Activated CD4-positive, alpha-beta T cell treated with anti-CD3 and anti-CD28 coated beads, Interleukin-10, Interleukin-2, amounts not matched to agents 100 ng/mL and 50 ng/mL, durations not matched to agents 16 hours and 8 hours (primary cell): ENCODE data around the gene PLAAT2.
"Not testable (repeated sequence)": the region's sequence is repeated elsewhere in the genome, so short reads cannot be mapped to it uniquely, and the experiment has no call there.

Experiments used
- DNase-seq: peaks from one replicate; pipeline ENCODE4 v3.0.0-alpha.2; 2020

The PLAAT2 gene

GRCh38 chr11:63563201-63564055, at the start of gene PLAAT2:
TSS of gene PLAAT2 (minus strand) at chr11:63563379. CDS start at chr11:63563324, 55 bp downstream.
- no peak for DNase-seq

GRCh38 chr11:63612181-63612580, 49.0 kb upstream of the PLAAT2 start:
- no peak for DNase-seq

- no peak for DNase-seq
Measured at GRCh38 chr11:63611395-63611747, 48.2 kb upstream of the PLAAT2 start.

- DNase-seq = no peak
Measured at GRCh38 chr11:63610604-63611394, 47.6 kb upstream of the PLAAT2 start.

- no peak for DNase-seq
Measured at GRCh38 chr11:63609971-63610580, 46.9 kb upstream of the PLAAT2 start.

GRCh38 chr11:63609536-63609935, 46.4 kb upstream of the PLAAT2 start:
- DNase-seq = no peak

GRCh38 chr11:63608353-63609345, 45.5 kb upstream of the PLAAT2 start:
- no peak for DNase-seq

- no peak for DNase-seq
Measured at GRCh38 chr11:63603180-63603518, 40.0 kb upstream of the PLAAT2 start.

- not testable (repeated sequence) for DNase-seq
Measured at GRCh38 chr11:63602290-63603179, 39.4 kb upstream of the PLAAT2 start.

- no peak for DNase-seq
Measured at GRCh38 chr11:63599211-63600122, 36.3 kb upstream of the PLAAT2 start.

- DNase-seq = no peak
Measured at GRCh38 chr11:63598556-63598955, 35.4 kb upstream of the PLAAT2 start.

GRCh38 chr11:63595296-63595695, 32.1 kb upstream of the PLAAT2 start:
- DNase-seq = no peak

- DNase-seq = no peak
Measured at GRCh38 chr11:63592975-63593395, 29.8 kb upstream of the PLAAT2 start.

GRCh38 chr11:63590024-63590788, 27.0 kb upstream of the PLAAT2 start:
- DNase-seq = no peak

GRCh38 chr11:63589000-63589399, 25.8 kb upstream of the PLAAT2 start:
- no peak for DNase-seq

- no peak for DNase-seq
Measured at GRCh38 chr11:63586451-63587166, 23.4 kb upstream of the PLAAT2 start.

GRCh38 chr11:63583357-63583677, 20.1 kb upstream of the PLAAT2 start:
- DNase-seq = no peak

GRCh38 chr11:63581224-63581623, 18.0 kb upstream of the PLAAT2 start:
- DNase-seq = not testable (repeated sequence)

GRCh38 chr11:63578882-63579281, 15.7 kb upstream of the PLAAT2 start:
- DNase-seq = not testable (repeated sequence)
